Karpas-422 (cell line): ENCODE results near the gene CTSS. TPM values are rescaled to one million over a fixed set of nuclear protein-coding genes. Genes with fewer than 3 reads are reported as not detected.

Experiments used
- DNase-seq: peaks from one replicate; pipeline ENCODE4 v3.0.0-alpha.2; 2015
- H2AFZ ChIP-seq: fragments of 200-600 bp; sonication (generic); 2 replicates; pipeline ENCODE4 v1.6.1; 2014; ENCODE audit warnings: antibody characterized with exemption, low read length, mixed read lengths
- H3K27ac ChIP-seq: fragments of 200-600 bp; sonication (generic); 2 replicates; pipeline ENCODE4 v1.5.1; 2014; ENCODE audit warnings: mild to moderate bottlenecking, low read length, moderate library complexity
- H3K27me3 ChIP-seq: fragments of 200-600 bp; sonication (generic); 2 replicates; pipeline ENCODE4 v1.6.1; 2014; ENCODE audit warnings: low read length, mixed read lengths
- H3K36me3 ChIP-seq: fragments of 200-600 bp; sonication (generic); 2 replicates; pipeline ENCODE4 v1.6.1; 2014; ENCODE audit warnings: low read length, mixed read lengths; ENCODE audit not compliant: insufficient read depth
- H3K4me1 ChIP-seq: fragments of 200-600 bp; sonication (generic); 2 replicates; pipeline ENCODE4 v1.6.1; 2014; ENCODE audit warnings: mild to moderate bottlenecking, low read length, mixed read lengths
- H3K4me2 ChIP-seq: fragments of 200-600 bp; sonication (generic); 2 replicates; pipeline ENCODE4 v1.6.1; 2014; ENCODE audit warnings: low read length, low read depth, mild to moderate bottlenecking; ENCODE audit not compliant: poor library complexity, severe bottlenecking
- H3K4me3 ChIP-seq: fragments of 200-600 bp; sonication (generic); 2 replicates; pipeline ENCODE4 v1.5.1; 2014; ENCODE audit warnings: mild to moderate bottlenecking, antibody characterized with exemption, low read length, mixed read lengths
- H3K79me2 ChIP-seq: fragments of 200-600 bp; sonication (generic); 2 replicates; pipeline ENCODE4 v1.6.1; 2014; ENCODE audit warnings: mild to moderate bottlenecking, low read length, mixed read lengths
- H3K9ac ChIP-seq: fragments of 200-600 bp; sonication (generic); 2 replicates; pipeline ENCODE4 v1.6.0; 2014; ENCODE audit warnings: low read length
- H3K9me2 ChIP-seq: fragments of 200-600 bp; sonication (generic), shearing (Covaris generic); replicated peaks from 2 replicates; pipeline ENCODE4 v1.6.0; 2014; ENCODE audit warnings: mild to moderate bottlenecking, low read length, moderate library complexity; ENCODE audit not compliant: insufficient read depth
- H3K9me3 ChIP-seq: fragments of 300-700, 200-600 bp; sonication (generic); 2 replicates; pipeline ENCODE4 v1.6.1; 2014; ENCODE audit warnings: low read length, mixed read lengths
- H4K20me1 ChIP-seq: fragments of 200-600 bp; sonication (generic); 2 replicates; pipeline ENCODE4 v1.6.1; 2014; ENCODE audit warnings: mild to moderate bottlenecking, antibody characterized with exemption, low read length, low read depth; ENCODE audit not compliant: insufficient read depth
- total RNA-seq: library from RNA; depleted of rRNA; stranded (reverse); fragments of >200 nt; shearing (Covaris generic); gene quantifications from 2 replicates; pipeline ENCODE4 v1.2.3, GENCODE V29; 2014; ENCODE audit warnings: low replicate concordance; rRNA removed

Gene CTSS
- 136 and 160 TPM in 2 replicates for total RNA-seq

- Histone ChIP-seq H3K9ac (peak within 1 kb of the TSS; percentile 71), H3K4me2 (peak within 1 kb of the TSS; percentile 82), H3K27me3 (no peaks in the 10 kb centered on the region), H2AFZ (no peak within 1 kb of the TSS), H3K9me2 (no peaks in the 10 kb centered on the region), H3K27ac (peak within 1 kb of the TSS; percentile 92), H3K4me1 (peaks cover 53% of the 10 kb centered on the region), H3K36me3 (peaks cover 35% of the 10 kb centered on the region), H3K4me3 (peak within 1 kb of the TSS; percentile 70), H4K20me1 (no peaks in the 10 kb centered on the region), H3K79me2 (peaks cover 51% of the 10 kb centered on the region), H3K9me3 (no peaks in the 10 kb centered on the region)
- DNase-seq = peak; percentile 95
Observed at GRCh38 chr1:150765296-150765976, at the start of gene CTSS. CTSS (minus strand) TSS chr1:150765778; CDS start chr1:150764763, 1,015 bp downstream.

- Histone ChIP-seq H3K9ac (no peak overlapping the region), H3K27ac (no peak overlapping the region), H3K36me3 (peaks cover 24% of the 10 kb centered on the region; the same call in 1 of the 2 replicates), H4K20me1 (no peaks in the 10 kb centered on the region), H3K4me3 (no peak overlapping the region), H3K9me2 (no peaks in the 10 kb centered on the region), H3K27me3 (no peaks in the 10 kb centered on the region), H3K4me1 (no peaks in the 10 kb centered on the region), H2AFZ (no peak overlapping the region), H3K4me2 (no peak overlapping the region), H3K9me3 (no peaks in the 10 kb centered on the region), H3K79me2 (no peaks in the 10 kb centered on the region)
- DNase-seq = peak; percentile 72
Observed at GRCh38 chr1:150813028-150813707, 47.6 kb upstream of the CTSS start.

DNA sequence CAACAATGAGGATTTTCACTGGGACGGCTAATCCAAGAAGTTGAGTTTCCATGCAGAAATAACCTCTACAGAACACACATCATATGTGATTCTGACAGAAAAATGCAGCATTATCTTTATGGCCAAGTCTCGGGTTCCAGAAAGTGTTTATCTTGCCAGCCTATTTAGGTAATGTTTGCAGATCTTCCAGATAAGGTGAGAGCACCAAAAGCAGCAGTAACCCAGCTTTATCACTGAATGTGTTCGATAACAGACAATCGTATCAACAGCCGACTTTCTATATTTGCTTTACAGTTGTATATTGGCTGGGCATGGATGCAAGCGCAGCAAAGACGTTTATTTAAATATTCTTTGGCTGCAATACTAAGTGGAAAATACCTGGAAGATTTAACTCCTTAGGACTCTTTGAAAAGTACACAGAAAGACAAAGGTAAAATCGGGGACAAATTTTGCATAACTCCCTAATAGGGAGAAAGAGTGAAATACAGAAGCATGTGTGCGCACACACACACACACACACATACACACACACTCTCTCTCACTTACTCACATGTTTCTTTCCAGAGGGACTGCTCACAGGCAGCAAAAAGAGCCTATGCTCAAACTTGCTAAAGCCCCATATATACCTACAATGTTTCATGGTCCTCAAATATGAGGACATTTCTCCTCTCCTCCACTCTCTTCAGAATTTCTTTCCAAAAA is 45.5 kb upstream of the CTSS start:
- no peaks in the 10 kb centered on the region for H3K4me1 ChIP-seq
- no peak for DNase-seq
- H3K27ac ChIP-seq = no peak overlapping the region
- no peaks in the 10 kb centered on the region for H3K9me3 ChIP-seq
- peaks cover 24% of the 10 kb centered on the region; the same call in 1 of the 2 replicates for H3K36me3 ChIP-seq
- H3K79me2 ChIP-seq = no peaks in the 10 kb centered on the region
- H3K9ac ChIP-seq = no peak overlapping the region
- H3K4me2 ChIP-seq = no peak overlapping the region
- H3K9me2 ChIP-seq = no peaks in the 10 kb centered on the region
- no peak overlapping the region for H2AFZ ChIP-seq
- no peak overlapping the region for H3K4me3 ChIP-seq
- no peaks in the 10 kb centered on the region for H4K20me1 ChIP-seq
- no peaks in the 10 kb centered on the region for H3K27me3 ChIP-seq

GRCh38 chr1:150809651-150810050 is 44.1 kb upstream of the CTSS start:
- DNase-seq = no peak
- H3K9me2 ChIP-seq = no peaks in the 10 kb centered on the region
- H3K9me3 ChIP-seq = no peaks in the 10 kb centered on the region
- peaks cover 24% of the 10 kb centered on the region; the same call in 1 of the 2 replicates for H3K36me3 ChIP-seq
- H3K27ac ChIP-seq = no peak overlapping the region
- no peaks in the 10 kb centered on the region for H3K27me3 ChIP-seq
- H3K4me2 ChIP-seq = no peak overlapping the region
- H3K9ac ChIP-seq = no peak overlapping the region
- H4K20me1 ChIP-seq = no peaks in the 10 kb centered on the region
- H3K4me1 ChIP-seq = no peaks in the 10 kb centered on the region
- H2AFZ ChIP-seq = no peak overlapping the region
- H3K79me2 ChIP-seq = no peaks in the 10 kb centered on the region
- H3K4me3 ChIP-seq = no peak overlapping the region

DNA sequence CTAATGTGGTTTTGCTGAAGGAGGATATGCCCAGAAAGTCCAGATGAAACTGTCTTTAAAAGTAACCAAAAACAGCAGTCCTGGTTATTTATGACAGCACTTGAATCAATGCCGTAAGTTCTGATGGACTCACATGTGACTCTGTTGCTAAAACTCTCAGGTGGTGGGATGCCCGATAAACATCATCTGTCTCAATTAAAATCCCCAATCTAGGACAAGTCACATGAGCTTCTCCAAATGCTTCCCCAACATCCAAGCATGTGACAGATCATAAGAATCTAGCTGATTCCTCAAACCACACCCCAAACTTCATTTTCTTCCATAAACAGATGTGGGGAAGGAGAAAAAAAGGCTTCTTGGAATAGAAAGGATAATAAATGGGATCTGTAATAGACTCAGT is 43.3 kb upstream of the CTSS start:
- Histone ChIP-seq H3K27me3 (no peaks in the 10 kb centered on the region), H4K20me1 (no peaks in the 10 kb centered on the region), H3K79me2 (no peaks in the 10 kb centered on the region), H3K4me3 (no peak overlapping the region), H3K4me1 (no peaks in the 10 kb centered on the region), H3K9ac (no peak overlapping the region), H3K9me3 (no peaks in the 10 kb centered on the region), H3K27ac (no peak overlapping the region), H3K9me2 (no peaks in the 10 kb centered on the region), H3K4me2 (no peak overlapping the region), H3K36me3 (peaks cover 19% of the 10 kb centered on the region; the same call in 1 of the 2 replicates), H2AFZ (no peak overlapping the region)
- DNase-seq = no peak

DNA sequence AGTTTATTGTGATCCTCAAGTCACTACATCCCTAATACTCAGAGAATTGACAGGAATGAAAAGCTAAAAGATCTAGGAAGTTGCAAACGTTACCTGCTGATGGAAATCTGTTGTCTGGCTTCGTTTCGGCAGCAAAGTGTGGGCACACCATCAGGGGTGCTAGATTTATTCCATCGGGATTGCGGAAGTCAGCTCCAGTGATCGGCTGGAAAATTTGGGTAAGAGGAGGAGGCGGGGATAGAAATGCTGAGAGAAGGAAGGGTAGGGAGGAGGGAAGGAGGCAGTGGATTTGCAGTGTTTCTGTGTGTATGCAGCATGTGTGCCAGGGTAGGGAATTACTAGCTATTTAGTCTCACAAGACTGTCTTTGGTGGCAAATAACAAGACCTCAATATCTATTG is 42.5 kb upstream of the CTSS start, which contains the start of gene CTSK:
Gene CTSK, minus strand, starts transcription at position 140 of the 400 bp plus-strand sequence. CDS start 1,455 bp downstream, outside the sequence.
- H3K79me2 ChIP-seq = no peaks in the 10 kb centered on the region
- DNase-seq = no peak
- no peak within 1 kb of the TSS for H3K4me2 ChIP-seq
- no peaks in the 10 kb centered on the region for H4K20me1 ChIP-seq
- H3K9me2 ChIP-seq = no peaks in the 10 kb centered on the region
- no peak within 1 kb of the TSS for H3K27ac ChIP-seq
- no peak within 1 kb of the TSS for H3K4me3 ChIP-seq
- H3K9ac ChIP-seq = no peak within 1 kb of the TSS
- H2AFZ ChIP-seq = no peak within 1 kb of the TSS
- H3K9me3 ChIP-seq = no peaks in the 10 kb centered on the region
- no peaks in the 10 kb centered on the region for H3K4me1 ChIP-seq
- H3K36me3 ChIP-seq = peaks cover 17% of the 10 kb centered on the region; the same call in 1 of the 2 replicates
- no peaks in the 10 kb centered on the region for H3K27me3 ChIP-seq

- no peak overlapping the region for H2AFZ ChIP-seq
- no peaks in the 10 kb centered on the region for H3K79me2 ChIP-seq
- H3K4me2 ChIP-seq = no peak overlapping the region
Observed at GRCh38 chr1:150807249-150808023, 41.9 kb upstream of the CTSS start.

More at GRCh38 chr1:150807249-150808023, 41.9 kb upstream of the CTSS start:
- Histone ChIP-seq H3K9me3 (no peaks in the 10 kb centered on the region), H3K4me1 (no peaks in the 10 kb centered on the region), H4K20me1 (no peaks in the 10 kb centered on the region), H3K27ac (no peak overlapping the region), H3K9ac (no peak overlapping the region), H3K36me3 (peaks cover 12% of the 10 kb centered on the region; the same call in 1 of the 2 replicates), H3K27me3 (no peaks in the 10 kb centered on the region), H3K4me3 (no peak overlapping the region), H3K9me2 (no peaks in the 10 kb centered on the region)
- DNase-seq = no peak
